Astrocyte (in vitro differentiated cells and primary cell): ENCODE results near the gene CNTRL.

ENCODE experiments used
- CTCF ChIP-seq: IDR thresholded peaks from 2 replicates; pipeline ENCODE4 v1.5.1; 2011; ENCODE audit warnings: low read depth, mild to moderate bottlenecking, inconsistent platforms, low read length, moderate library complexity; ENCODE audit not compliant: insufficient read depth
- EZH2 ChIP-seq: IDR thresholded peaks from 2 replicates; pipeline ENCODE4 v1.6.1; 2012; ENCODE audit warnings: mild to moderate bottlenecking, low read length, inconsistent platforms; ENCODE audit not compliant: insufficient read depth

- TF ChIP-seq EZH2 = no peak
- TF ChIP-seq CTCF = no peak
These were observed 48.5 kb upstream of the CNTRL start for GRCh38 chr9:121026260-121026691.
